Breast epithelium (tissue), 3 donors: ENCODE measurements around the gene PRODH2.

Experiments used
- CTCF ChIP-seq, 3 donors: fragments of 450-650 bp; IDR thresholded peaks; one replicate each; pipeline ENCODE4 v1.5.1; 2016 to 2017; ENCODE audit warnings: antibody characterized with exemption in 3 of 3, mild to moderate bottlenecking in 3 of 3, moderate library complexity in 3 of 3
- POLR2A ChIP-seq: fragments of 450-650 bp; IDR thresholded peaks from one replicate; pipeline ENCODE4 v1.6.1; 2016; ENCODE audit warnings: antibody characterized with exemption, mild to moderate bottlenecking, moderate library complexity
- POLR2AphosphoS5 ChIP-seq, 3 donors: sonication (generic); formaldehyde crosslinking; IDR thresholded peaks; one replicate each; pipeline ENCODE4 v1.6.1; 2017; ENCODE audit warnings: antibody characterized with exemption in 3 of 3

GRCh38 chr19:35858311-35858710 lies 45.7 kb upstream of the PRODH2 start:
- no peak for TF ChIP-seq CTCF (IDR thresholded peaks at IDR 0.05)
- TF ChIP-seq POLR2A = no peak
- no peak for TF ChIP-seq POLR2AphosphoS5 (IDR thresholded peaks at IDR 0.05)
